Left lobe of liver (tissue), 2 donors: ENCODE data around the gene EXD3. TPM values are rescaled to one million over a fixed set of nuclear protein-coding genes. Genes with fewer than 3 reads are reported as not detected.

Source experiments
- ATAC-seq: fragments of 200-7000 bp; cut with Tn5 transposase; one replicate; pipeline ENCODE4 v1.9.1; 2020; ENCODE audit warnings: mild to moderate bottlenecking, moderate library complexity
- DNase-seq: peaks from one replicate; pipeline ENCODE4 v3.0.0-alpha.2; 2020; ENCODE audit warnings: low spot score
- total RNA-seq: library from RNA; stranded (reverse); gene quantifications from one replicate; pipeline ENCODE4 v1.2.1, GENCODE V29; 2021
- donor health status: DM: no; HTN: no; CAD: no; lungs with moderate emphysema.
- donor health status: DM: no; HTN: yes; CAD: no.

EXD3 gene
- total RNA-seq, 1 donor from 2014 or later = 19.3 TPM

DNA sequence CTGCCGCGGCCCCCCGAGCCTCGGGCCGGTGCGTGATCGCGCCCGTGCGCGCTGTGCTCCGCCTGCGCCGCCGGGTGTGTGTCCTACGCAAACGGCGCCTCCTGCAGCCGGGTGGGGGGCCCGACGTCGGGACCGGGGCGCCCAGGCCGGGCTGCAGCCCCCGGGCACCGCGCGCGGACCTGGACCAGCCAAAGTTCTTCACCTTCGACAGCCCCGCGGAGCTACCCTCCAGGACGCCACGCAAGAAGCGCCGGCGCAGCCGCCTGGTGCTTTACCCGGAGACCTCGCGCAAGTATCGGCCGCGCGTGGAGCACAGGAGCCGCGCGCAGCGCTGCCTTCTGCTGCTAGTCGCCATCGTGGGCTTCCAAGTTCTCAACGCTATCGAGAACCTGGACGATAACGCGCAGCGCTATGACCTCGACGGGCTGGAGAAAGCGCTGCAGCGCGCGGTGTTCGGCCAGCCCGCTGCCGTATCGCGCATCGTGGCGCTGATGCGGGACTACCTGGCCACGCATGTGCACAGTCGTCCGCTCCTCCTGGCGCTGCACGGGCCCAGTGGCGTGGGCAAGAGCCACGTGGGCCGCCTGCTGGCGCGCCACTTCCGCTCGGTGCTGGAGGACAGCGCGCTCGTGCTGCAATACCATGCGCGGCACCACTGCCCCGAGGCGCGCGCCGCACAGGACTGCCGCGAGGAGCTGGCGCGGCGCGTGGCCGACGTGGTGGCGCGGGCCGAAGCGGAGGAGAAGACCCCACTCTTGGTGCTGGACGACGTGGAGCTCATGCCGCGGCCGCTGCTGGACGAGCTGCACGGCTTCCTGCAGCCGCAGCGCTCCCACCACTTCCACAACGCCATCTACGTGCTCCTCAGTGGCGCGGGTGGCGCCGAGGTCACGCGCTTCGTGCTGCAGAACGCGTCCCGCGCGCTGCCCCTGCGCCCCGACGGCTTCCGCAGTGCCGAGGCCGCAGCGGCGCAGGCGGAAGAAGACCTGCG, 143.9 kb downstream of the EXD3 start:
- DNase-seq = peak; percentile 47

DNA sequence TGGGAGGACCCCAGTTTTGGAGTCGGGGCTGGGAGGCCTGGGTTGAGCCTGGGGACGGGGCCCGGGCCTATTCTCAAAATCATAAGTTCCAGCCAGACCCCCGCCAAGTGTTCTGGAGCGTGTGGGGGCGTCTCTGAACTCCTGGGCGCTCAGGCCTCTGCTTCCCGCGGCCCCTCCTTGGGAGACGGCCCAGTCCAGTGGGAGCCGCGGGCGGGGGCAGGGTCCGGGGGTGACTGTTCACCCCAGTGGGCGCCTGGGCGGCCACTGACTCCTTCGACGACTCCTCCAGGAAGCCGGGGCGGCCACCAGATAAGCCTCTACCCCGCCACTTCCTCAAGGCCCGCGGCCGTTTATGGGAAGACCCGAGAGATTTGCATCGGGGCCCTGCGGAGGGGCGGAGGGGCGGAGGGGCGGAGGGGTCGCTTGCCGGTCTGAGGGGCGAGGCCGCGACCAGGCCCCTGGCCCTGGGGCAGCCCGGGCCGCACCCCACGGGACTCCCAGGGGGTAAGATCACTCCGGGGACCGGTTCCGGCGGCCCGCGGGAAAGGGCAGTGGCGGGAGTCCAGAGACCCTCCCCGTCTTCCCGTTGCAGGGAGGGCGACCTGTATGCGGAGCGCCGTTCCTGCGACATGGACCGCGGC, 144.8 kb downstream of the EXD3 start:
- peak; percentile 50 for DNase-seq
- ATAC-seq = peak; percentile 16

More for the DNA sequence above, 143.9 kb downstream of the EXD3 start:
- no peak for ATAC-seq

DNA sequence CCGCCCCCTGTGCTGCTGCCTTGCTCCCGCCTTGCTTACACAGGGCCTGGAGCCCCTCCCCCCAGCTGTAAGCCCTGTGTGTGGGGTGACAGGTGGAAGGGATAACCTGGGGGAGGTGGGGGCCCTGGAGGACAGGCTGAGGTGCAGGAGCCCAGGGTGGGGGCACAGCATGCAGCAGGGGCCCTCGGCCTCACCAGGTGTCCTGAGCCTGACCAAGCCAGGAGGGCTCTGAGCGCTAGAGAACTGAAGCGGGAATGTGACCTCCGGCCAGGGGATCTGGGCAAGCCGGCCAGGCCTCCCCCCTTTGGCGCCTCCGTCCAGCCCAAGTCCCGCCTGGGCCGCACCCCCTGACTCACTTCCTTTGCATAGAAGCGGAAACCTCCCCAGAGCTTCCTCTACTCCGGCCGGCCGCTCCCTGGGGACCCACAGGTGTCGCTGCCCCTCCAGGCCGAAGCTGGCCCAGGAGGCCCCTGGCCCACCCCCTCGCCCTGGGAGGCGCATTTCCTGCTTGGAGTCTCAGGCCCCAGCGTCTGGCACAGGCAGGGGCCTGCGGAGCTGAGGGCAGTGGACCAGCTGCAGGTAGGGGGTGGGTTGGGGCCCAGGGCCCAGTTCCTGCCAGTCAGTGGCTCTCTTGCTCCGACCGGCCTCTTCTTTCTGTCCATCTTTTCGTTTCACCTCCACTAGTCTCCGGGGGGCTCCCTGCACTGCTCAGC, 145.5 kb downstream of the EXD3 start, which contains the start of gene TOR4A:
TOR4A (plus strand) TSS at position 398 of the 713 bp plus-strand sequence. CDS start 964 bp downstream, outside the sequence.
- DNase-seq (peak; percentile 73), ATAC-seq (peak; percentile 66)

DNA sequence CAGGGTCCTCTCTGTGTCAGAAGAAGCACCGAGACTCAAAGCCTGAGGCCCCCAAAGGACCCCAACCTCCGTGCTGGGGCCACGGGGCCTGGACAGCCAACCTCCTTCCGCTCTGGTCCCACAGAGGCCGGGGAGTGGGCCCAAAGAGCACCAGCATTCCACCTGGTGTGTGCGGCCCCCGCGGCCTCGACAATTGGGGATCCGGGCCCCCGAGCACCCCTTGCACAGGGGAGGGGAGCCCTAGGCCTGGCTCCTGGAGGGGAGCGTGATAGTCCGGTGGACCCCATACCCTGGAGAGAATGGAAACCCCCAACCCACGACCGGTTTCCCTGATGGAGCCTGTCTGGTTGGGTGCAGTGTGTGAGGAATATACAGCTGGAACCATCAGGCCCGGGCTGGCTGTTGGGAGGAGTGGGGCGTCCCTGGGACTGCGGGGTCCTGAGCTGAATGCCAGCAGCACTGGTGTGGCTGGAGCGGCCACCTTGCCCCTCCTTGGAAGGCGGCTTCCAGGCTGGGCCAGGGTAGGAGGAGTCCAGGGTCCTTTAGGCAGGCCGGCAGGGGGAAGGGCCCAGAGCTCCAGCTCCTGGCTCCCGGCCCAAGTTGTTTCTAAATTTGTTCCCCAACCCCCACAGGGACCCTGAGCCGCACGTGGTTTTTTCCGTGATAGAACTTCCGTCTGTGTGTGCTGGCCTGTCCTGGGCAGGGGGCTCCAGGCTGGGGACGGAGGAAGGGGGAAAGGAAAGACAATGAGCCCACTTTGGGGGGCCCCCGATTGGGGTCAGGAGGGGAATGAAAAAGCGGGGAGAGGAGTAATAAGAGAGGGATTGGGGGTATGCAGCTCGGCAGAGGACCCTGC, 146.3 kb downstream of the EXD3 start:
- DNase-seq (peak; percentile 65), ATAC-seq (peak; percentile 44)

DNA sequence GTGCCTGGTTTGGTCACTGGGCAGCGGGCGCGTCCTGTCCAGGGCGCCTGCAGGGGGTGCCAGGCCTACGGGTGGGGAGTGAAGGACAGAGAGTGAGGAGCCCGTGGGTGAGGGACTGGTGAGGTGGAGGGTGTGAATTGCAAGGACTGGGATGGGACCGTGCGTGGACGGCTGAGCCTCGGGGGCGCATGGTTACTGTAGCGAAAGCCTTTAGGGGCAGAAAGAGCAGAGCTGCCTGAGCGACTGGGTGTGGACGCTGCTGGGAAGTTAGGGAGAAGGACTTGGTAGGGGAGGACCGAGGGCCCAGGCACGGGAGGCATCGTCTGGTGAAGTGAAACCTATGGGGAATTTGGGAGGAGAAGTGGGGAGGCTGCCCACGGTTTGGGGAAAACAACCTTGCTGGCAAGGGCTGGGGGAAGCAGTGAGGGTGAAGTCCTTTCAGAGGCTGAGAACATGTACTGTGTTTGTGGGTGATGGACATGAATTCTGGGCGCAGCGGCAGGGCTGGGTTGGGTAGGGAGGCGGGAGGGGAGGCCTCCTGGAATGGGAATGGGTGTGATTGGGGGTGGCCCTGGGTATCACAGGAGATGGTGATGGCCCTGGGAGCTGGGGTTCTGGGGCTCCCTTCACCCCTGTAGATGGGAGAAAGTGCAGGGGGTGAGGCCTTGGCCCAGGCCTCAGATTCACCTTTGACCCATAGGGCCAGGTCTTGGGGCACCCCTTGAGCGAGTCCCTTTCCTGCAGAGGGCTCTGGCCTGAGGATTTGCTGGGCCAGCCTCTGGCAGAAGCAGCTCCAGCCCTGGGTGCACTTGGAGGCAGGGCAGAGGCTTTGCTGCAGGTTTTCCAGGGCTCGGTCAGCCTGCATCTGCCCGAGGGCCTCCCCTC, 147.1 kb downstream of the EXD3 start:
- no peak for ATAC-seq

DNA sequence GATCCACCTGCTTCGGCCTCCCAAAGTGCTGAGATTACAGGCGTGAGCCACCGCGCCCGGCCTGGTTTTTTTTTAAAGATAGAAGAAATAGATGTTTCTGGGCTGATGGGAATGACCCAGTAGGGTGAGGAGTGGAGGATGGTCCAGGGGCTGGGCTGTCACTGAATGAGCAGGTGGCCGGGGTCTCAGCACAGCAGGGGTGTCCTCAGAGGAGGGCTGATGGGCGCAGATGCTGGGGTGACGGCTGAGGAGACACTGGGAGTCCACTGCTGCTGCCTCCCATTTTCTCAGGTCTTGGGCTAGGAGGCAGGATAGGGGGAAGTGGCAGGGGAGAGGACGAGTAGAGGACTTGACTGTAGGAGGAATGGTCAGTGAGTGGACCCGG, 147.8 kb downstream of the EXD3 start:
- DNase-seq (no peak), ATAC-seq (no peak)

More for the DNA sequence above, 147.1 kb downstream of the EXD3 start:
- DNase-seq = no peak

DNA sequence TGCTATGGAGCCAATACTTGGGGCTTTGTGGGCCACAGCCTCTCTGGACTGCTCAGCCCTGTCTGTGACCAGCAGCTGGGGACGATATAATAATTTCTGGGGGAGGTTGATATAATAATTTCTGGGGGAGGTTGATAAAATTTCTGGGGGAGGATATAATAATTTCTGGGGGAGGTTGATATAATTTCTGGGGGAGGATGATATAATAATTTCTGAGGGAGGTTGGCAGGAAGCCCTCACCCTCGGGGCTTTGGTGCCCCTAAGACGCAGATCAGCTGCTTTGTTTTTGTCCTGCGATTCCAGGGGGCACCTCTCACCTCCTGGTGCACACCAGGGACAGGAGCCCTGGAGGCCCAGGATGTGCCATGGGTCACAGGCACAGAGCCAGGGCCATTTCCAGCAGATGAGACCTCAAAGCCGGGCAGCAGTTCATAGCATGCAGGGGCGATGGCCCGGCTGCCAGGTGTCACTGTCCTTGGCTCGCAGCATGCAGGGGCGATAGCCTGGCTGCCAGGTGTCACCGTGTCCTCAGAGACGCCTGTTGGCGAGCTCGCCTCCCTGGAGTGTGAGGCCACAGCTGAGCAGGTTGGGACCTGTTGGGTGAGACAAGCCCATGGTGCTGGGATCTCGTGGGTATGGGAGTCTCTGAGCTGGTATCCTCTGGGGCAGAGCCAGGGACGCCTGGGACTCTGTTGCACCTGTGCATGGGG, 149.2 kb downstream of the EXD3 start:
- ATAC-seq = peak; percentile 5
- no peak for DNase-seq

DNA sequence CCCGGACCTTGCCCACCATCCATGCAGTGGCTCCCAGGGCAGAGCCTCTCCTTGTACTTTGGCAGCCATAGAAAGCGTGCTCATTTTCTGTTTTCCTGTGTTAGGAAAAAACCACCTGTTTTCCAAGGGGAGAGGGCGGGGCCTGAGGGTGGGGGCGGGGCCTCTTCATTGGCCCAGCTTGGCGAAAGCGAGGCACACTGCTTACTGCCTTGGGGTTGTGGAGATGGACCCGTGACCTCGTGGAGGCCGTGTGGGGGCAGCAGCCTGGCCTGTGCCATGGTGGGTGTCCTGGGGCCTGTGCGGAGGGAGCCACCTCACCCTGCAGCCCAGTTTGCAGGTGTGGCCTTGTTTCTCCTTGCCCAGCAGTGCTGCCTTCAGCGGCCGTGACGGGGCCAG, 149.9 kb downstream of the EXD3 start:
- ATAC-seq (no peak), DNase-seq (no peak)

DNA sequence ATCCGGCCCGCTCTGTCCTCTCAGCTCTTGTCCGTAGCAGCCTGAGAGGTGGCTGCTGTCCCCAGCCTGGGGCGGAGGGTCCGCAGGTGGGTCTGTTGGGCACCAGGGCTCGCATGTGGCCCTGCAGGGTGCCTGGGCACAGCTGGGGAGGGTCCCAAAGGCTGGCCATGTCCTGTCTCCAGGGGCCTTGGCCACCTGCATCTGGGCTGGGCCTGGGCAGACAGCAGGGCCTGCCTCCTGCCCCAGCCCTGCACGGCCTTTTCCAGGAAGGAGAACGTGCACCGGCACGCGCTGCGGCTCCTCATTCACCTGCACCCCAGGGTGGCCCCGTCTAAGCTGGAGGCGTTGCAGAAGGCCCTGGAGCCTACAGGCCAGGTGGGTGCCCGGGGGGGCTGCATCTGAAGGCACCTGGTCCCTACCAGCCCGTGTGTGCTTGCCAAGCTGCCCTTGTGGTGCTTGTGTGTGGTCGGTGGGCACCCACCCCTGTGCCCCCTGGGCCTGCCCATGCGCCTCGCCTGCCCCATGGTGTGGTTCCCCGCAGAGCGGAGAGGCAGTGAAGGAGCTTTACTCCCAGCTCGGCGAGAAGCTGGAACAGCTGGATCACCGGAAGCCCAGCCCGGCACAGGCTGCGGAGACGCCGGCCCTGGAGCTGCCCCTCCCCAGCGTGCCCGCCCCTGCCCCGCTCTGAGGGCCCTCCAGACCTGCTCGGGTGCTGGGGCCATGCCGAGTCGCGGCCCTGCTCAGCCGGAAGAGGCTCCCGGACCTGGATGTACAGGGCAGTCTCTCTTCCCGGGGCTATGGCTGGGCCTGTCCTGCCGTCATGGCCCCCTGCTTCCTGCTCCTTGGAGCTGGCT, 150.5 kb downstream of the EXD3 start:
- DNase-seq (no peak), ATAC-seq (no peak)

DNA sequence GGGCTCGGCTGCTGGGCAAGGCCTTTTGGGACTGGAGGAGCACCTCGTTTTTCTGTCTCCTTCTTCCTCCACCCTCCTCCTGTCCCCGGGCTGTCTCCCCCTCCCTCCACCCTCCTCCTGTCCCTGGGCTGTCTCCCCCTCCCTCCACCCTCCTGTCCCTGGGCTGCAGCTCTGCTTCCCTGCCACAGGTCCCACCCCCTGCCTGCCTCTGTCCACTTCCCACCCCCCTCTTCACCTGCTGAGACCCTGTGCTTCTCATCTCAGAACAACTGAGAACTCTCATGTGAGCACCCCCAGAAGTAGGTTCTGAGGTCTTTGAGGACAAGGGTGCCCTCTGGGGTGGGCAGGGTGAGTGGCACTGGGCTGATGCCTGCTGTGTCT, 151.3 kb downstream of the EXD3 start:
- DNase-seq (no peak), ATAC-seq (no peak)

DNA sequence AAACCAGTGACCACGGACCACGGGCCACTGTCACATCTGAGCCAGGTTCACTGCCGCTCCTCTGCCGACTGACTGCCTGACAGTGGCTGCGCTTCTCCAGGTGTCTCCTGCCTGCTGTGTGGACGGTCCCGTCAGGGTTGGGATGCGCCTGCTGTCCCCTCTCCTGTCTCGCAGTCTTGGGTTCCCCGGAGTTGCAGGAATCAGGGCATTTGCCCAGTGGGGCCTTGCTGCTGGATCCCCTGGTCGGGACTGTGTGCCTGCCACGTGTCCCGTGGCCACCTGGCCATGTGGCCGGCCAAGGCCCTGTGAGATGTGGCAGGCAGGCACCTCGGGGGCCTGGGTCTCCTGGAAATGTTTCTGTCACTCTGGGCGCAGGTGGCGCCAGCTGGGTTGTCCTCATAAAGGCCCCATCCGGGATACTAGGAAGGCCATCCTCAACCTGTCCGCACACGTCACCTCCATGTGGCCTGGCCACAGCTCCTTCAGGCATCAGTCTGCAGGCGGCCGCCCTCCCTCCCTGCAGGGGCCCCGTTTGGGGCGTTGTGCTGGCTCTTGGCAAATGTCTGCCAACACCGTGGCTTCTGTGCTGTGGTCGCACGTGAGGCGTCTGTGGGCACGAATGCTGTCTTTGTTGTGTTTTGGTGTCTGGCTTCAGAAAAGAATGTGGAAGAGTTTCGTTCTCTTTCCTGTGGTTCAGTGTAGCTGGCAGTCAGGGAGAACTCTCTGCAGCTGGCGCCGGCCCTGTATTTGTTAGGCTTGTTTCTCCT, 151.8 kb downstream of the EXD3 start:
- no peak for ATAC-seq
- no peak for DNase-seq

DNA sequence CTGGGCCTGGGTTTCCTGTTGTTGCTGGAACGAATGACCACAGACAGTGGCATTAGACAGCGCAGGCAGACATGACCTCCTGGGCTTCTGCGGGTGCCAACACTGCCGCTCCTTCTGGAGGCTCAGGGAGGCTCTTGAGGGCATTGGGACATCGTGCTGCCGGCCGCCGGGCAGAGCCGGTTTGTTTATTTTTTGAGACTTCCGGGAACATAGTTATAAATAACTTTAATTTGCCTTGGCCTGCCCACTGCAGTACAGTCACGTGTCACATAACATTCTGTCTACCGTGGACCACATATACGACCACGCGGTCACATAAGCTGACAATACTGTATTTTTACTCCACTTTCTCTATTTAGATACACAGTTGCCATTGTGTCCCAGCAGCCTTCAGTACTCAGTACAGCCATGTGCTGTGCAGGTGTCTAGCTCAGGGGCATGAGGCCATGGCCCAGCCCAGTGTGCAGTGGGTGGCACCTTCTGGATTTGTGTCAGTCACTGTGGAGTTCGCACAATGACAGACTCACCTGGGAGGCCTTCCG, 153.7 kb downstream of the EXD3 start:
- DNase-seq = peak; percentile 61
- peak; percentile 69 for ATAC-seq

DNA sequence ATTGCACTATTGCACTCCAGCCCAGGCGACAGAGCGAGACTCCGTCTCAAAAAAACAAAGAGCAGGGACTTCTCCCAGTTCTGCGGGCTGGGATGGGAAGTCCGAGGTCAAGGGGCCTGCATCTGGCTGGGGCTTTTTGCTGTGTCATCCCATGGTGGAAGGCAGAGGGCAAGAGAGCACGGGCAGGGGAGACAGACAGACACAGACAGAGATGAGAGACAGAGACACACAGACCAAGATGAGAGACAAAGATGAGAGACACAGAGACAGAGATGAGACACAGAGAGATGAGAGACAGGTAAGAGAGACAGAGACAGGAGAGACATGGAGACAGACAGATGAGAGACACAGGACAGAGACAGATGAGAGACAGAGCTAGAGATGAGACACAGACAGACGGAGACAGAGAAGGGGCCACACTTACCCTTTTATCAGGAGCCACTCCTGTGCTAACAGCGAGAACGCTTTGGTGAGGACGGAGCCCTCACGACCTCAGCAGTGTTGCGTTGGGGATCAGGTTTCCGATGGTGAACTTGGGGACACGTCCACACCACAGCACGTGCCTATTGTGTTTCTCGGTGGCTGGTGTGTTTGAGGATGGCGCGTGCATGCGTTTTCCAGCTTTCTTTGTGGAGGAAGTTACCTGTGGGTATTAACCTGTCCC, 154.3 kb downstream of the EXD3 start:
- ATAC-seq = peak; percentile 46
- DNase-seq = no peak

DNA sequence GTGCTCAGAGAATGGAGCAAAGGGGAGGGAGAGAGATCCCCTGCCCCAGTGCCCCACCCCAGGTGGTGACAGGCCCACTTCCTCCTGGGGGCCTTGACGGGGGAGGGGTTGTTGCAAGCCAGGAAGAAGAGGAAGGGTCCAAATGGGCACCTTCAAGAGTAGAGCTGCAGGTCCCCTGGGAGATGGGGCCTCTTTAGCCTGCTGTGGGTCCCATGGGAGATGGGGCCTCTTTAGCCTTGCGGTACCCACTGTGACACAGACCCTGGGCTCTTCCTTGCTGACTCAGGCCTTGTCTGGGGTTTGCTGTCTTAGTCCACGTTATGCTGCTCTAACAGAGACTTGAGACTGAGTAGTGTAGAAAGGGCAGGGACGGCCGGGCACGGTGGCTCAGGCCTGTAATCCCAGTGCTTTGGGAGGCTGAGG, 155.0 kb downstream of the EXD3 start:
- DNase-seq (no peak), ATAC-seq (no peak)

DNA sequence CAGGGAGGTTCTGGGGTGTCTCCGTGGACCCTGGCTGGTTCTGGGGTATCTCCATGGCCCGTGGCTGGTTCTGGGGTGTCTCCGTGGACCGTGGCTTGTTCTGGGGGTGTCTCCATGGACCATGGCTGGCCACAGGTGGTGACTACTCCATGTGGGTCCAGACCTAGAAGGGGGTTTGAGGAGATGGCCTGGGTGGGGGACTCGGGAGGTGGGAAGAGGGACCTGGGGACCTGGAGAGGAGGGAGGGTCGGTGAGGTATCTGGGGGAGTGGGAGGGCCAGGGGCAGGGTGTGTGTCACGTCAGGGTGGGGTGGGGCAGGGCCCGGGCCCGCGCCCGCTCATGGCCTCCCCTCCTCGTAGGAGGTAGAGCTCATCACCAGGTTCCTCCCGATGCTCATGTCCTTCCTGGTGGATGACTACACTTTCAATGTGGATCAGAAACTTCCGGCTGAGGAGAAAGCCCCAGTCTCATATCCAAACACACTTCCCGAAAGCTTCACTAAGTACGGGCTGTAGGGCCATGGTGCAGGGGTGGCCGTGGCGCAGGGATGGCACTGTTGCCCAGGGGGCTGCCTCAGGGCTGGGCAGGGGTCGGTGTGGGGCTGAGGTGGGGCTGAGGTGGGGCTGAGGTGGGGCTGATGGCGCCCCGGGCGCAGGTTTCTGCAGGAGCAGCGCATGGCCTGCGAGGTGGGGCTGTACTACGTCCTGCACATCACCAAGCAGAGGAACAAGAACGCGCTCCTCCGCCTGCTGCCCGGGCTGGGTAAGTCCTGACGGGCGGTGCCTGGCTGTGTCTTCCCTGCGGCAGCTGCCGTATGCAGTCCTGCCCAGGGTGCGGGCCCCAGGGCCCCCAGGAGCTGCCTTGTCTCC, 156.1 kb downstream of the EXD3 start:
- DNase-seq (no peak), ATAC-seq (no peak)
